Kidney tubule cell (primary cell): Measurements from ENCODE around the gene NDUFB10.
"Not testable (repeated sequence)": the region's sequence is repeated elsewhere in the genome, so short reads cannot be mapped to it uniquely, and the experiment has no call there.

Experiments used
- DNase-seq: peaks from one replicate; pipeline ENCODE4 v3.0.0-alpha.2; 2018; ENCODE audit warnings: low spot score

Gene NDUFB10

GRCh38 chr16:1959269-1960039 lies at the start of gene NDUFB10:
Gene NDUFB10 (plus strand): TSS chr16:1959538. CDS start chr16:1959625, 87 bp downstream.
- DNase-seq, result peak; percentile 94

GRCh38 chr16:1909561-1910231 lies 49.6 kb upstream of the NDUFB10 start:
- DNase-seq, result no peak

- DNase-seq, result no peak
These were observed 47.7 kb upstream of the NDUFB10 start for GRCh38 chr16:1911467-1912214.

GRCh38 chr16:1912215-1912543 lies 47.2 kb upstream of the NDUFB10 start:
- DNase-seq, result no peak

- DNase-seq, result no peak
These were observed 45.8 kb upstream of the NDUFB10 start for GRCh38 chr16:1913327-1914083.

- DNase-seq, result no peak
These were observed 45.2 kb upstream of the NDUFB10 start for GRCh38 chr16:1914084-1914608.

GRCh38 chr16:1914988-1915387 lies 44.4 kb upstream of the NDUFB10 start:
- DNase-seq, result no peak

- DNase-seq, result no peak
These were observed 43.4 kb upstream of the NDUFB10 start for GRCh38 chr16:1915732-1916639.

- no peak for DNase-seq
These were observed 42.7 kb upstream of the NDUFB10 start for GRCh38 chr16:1916640-1916990.

- peak; percentile 13 for DNase-seq
These were observed 42.2 kb upstream of the NDUFB10 start for GRCh38 chr16:1917056-1917664.

GRCh38 chr16:1917665-1918350 lies 41.5 kb upstream of the NDUFB10 start:
- DNase-seq, result no peak

GRCh38 chr16:1918351-1919326 lies 40.7 kb upstream of the NDUFB10 start, which contains the start of gene HS3ST6:
Gene HS3ST6 (minus strand): TSS chr16:1918415. CDS start chr16:1918323, 92 bp downstream.
- DNase-seq, result no peak

- no peak for DNase-seq
These were observed 39.9 kb upstream of the NDUFB10 start for GRCh38 chr16:1919327-1919998.

- DNase-seq, result not testable (repeated sequence)
These were observed 39.2 kb upstream of the NDUFB10 start for GRCh38 chr16:1920122-1920521.

GRCh38 chr16:1920727-1921171 lies 38.6 kb upstream of the NDUFB10 start:
- peak; percentile 29 for DNase-seq

GRCh38 chr16:1922357-1922756 lies 37.0 kb upstream of the NDUFB10 start:
- DNase-seq, result no peak

GRCh38 chr16:1923299-1924034 lies 35.9 kb upstream of the NDUFB10 start:
- peak; percentile 45 for DNase-seq
